GM19324 (cell line): ENCODE data around the gene TBX21.

Experiments
- ATAC-seq: cut with Tn5 transposase; IDR thresholded peaks from one replicate; pipeline ENCODE4 v1.9.1; 2021; ENCODE audit warnings: mild to moderate bottlenecking, moderate library complexity; ENCODE audit not compliant: unreplicated experiment, low FRiP score

Gene TBX21

GRCh38 chr17:47733047-47733673 is at the start of gene TBX21:
TSS of gene TBX21 (plus strand) at chr17:47733236. CDS start at chr17:47733455, 219 bp downstream.
- ATAC-seq: peak; percentile 55

DNA sequence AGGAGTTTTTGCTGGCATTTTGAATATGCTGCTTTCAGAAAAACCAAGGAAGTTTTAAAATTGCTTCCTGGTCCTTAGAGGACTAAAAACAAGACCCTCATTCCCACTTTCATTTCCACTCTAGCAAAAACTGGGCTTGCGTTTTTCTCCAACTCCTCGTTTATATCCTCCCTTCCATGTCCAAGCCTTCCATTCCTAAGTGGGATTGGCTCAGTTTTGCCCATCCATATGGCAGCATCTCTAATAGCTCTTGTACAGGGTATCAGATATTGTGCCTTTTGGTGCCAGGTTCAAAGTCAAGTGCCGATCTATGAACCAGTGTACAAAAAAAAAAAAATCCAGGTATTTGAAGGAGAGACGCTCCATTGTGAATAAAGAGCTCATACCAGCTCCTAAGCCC is 49.0 kb upstream of the TBX21 start:
- ATAC-seq: no peak

GRCh38 chr17:47684535-47685193 is 48.4 kb upstream of the TBX21 start:
- ATAC-seq: no peak

DNA sequence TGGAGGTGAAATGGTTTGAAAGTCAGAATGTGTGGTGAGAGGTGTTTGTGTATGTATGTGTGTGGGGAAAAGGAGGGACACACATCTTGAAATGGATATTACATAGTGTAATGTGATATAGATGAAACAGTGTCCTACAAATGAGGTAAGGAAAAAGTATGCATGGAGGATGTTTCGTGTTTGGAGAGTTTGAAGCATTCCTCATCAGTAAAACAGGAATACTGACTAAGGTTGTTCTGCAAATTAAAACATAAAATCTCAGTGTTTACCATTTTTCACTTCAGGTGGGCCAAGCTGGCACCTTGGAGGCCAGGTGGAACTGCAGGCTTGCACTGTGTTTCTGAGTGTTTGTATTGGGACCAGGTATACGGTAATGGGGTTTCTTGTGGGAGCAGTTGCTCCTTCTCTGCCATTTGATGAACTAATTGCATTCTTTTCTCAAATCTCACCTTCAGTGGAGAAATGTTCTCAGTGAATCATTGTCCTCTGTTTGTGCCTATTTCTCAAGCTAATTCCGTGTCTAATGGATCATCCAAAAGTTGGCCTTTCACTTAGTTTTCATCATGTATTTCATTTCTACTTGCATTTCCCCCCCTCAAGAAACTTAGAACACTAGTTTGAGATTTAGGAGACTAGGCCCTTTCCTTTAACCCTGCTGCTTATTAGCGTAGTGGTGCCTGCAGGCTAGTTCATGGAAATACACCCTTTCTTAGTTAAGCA is 47.3 kb upstream of the TBX21 start:
- ATAC-seq: no peak

DNA sequence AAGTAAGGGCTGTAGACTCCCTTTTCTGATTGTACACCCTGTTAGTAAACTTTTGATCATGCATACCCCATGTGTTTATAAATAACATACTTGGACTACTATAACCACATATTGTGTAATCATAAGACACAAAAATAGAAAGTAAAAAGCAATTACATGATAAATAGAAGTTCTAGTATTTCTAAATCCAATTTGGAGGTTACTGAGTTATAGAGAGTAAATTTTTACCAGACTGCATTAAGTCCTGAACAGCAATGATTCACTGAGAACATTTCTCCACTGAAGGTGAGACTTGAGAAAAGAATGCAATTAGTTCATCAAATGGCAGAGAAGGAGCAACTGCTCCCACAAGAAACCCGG is 46.8 kb upstream of the TBX21 start:
- no peak for ATAC-seq

- ATAC-seq: no peak
These were observed 46.2 kb upstream of the TBX21 start for GRCh38 chr17:47686664-47687327.

- no peak for ATAC-seq
These were observed 45.7 kb upstream of the TBX21 start for GRCh38 chr17:47687328-47687690.

DNA sequence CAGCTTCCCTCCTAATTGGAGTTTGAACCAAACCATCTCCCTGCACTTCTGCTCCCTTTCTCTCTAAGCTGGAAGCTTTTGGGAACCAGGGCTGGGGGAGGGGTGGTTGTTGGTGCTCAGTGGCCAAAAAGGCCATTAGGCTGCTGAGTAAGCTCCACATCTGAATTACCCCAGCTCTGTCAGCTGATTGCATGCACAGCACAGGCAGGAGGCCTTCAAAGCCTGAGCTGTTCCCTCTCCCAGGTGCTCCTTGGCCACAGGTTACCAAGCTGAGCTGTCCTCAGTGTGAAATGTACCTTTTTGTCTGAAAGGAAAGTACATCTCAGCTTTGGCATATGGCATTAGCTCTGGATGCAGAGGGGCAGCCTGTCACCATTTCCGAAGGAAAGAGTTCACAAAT is 45.3 kb upstream of the TBX21 start:
- ATAC-seq: no peak

DNA sequence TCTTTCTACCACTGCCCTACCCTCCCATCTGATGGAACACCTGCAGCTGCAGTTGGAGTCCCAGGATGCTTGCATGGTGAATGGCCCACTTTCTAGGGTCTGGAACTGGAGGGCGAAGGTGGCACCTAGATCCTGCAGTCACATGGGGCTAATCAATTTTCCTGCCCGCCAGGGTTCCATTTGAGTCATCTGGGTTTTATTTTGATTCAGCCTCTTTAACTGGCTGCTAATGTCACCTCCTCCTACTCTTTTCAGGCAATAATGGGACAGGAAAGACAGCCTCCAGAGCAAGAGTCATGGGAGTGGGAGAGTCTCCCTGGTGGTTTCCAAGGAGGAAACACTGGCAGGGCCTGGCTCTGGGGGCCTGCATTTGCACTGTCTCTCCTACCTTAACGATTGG is 42.9 kb upstream of the TBX21 start:
- no peak for ATAC-seq

DNA sequence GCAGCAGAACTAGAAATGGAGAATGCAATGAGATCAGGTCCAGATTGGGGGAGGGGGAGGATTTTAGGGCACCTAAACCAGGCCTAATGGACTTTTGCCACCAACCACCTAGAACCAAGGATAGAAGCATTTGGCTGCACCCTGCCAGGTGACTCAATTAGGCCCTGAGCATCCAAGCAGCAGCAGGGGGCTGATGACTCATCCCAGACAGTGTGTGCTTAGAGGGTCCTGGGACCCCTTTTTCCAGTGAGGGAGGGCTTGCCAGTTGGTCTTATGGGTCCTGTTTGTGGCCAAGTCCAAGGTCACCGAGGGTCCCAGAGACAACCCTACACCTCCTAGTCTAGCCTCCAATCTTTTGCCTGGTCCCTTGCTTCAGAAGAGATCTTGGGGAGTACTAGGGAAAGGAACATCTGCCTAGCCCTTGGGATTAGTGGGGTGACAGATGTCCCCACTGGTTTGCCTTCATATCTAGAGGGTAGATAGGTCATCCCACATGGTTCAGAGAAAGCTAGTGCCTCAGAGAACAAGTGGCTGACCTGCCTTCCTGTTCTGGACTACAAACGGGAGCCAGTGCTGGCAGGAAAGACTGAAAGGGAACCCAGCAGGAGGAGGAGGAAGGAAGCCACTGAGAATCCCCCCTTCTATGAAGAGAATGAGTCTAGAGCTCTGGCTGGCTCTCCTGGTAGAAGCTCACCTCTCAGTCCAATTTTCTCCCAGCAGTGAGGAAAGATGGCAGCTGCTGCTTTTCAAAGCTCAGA is 40.7 kb upstream of the TBX21 start:
- ATAC-seq: no peak

DNA sequence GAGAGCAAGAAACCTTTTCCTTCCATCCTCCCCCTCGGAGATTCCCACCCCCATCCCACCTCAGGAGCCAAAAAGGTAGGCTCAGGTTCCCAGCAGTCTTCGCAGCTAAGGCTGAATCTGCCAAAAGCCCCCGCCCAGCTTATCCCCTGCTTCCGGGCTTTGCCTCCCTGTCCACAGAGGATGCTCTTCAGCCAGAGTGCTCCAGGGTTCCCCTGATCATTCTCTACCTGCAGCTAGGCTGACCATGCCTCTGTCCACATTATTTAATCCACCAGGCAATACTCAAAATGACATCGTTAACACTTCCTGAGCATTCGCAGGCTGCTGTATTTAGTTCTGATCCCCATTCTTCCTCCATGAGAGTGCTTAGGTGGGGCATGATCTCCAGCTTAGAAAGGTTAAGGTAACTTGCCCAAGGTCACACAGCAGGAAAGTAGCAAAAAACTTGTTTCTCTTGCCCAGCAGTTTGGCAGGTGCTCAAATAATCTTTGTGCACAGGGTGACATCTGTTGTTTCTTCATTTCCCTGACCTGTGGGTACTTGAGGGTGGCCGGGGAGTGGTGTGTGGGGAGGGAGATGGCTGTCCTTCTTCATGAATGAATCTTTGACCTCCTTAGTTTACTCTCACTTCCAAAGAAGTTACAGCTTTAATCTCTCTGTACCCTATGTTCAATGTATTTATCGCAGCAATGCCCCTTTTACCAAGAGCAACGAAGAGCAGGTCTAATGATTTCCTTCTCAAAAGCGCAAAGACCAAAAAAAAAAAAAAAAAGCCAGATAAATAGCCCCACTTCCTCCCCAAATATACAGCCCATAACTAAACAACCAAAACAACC is 39.9 kb upstream of the TBX21 start:
- no peak for ATAC-seq

DNA sequence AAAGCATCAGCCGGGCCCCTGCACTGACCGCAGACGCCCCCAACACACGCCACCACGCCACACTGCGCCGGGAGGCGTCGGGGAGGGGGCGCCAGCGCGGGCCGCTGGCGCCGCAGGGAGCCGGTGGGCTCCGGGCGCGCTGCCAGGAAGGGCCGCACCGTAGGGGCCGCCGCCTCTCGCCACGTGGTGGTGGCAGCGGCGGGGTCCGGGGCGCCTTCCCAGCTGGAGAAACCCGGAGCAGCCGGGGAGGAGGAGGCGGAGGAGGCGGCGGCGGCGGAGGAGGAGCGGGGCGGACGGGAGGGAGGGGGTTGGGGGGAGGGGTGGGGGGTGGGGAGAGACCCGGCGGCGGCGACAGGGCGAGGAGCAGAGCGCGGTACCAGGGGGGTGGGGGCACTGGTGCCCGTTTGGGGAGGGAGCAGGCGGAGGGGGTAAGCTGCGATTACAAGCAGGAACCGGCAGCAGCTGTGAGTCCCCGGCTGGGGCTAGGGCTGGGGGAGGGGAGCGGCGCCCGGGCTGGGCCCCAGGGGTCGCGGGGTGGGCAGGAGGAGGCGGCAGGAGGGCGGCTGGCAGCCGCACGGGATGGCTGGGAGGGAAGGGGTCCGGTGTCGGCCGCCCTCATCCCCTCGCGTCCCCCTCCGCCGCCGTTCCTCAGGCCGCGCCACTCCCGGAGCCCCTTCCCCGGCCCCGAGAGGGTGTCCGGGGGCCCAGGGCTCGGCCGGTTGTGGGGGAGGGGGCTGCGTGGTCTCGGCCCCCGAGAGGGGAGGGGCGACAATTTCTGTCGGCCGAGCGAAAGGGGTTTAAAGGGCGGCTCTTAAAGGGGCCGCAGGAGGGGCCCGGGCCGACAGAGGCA is 39.1 kb upstream of the TBX21 start, which contains the start of gene TBKBP1:
Gene TBKBP1 (plus strand): TSS at position 431 of the 850 bp plus-strand sequence. CDS start 1,952 bp downstream, outside the sequence.
- ATAC-seq: no peak

DNA sequence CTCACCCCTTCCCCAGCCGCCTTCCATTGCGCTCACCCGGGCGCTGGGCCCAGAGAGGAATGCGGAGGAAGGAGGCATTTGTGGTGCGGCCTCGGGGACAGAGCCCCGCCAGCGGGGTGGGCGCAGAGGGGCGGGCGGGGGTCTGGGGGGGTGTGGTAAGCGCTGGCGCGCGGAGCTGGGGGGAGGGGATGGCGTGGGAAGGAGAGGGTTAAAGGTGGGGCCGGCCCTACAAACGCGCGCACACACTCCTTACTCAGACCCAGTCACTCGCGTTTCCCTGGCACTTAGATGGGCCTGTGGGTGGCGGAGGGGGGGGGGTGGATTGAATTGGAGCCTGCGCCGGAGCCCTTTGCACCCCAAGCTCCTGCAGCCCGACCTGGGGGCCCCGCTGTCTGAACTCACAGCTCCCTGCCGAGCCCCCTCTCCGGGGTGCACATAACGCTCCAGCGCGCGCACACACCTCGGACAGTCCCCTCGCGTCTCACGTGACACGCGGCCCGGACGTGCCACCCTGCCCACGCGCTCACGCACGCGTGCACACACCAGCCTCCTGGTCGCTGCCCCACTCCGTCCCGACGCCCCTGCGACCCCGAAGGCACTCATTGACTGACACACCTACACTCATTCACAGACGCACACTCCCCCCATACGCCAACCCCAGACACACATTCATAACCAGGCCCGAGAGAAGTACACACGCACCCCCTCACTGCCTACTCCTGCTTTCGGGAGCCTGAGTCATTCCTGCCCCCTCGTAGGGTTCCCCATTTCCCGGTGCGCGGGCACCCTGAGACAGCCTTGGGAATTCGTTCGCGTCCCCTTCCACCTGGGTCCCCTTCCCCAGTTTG is 38.2 kb upstream of the TBX21 start:
- no peak for ATAC-seq

- ATAC-seq: no peak
These were observed 37.3 kb upstream of the TBX21 start for GRCh38 chr17:47695429-47696376.

DNA sequence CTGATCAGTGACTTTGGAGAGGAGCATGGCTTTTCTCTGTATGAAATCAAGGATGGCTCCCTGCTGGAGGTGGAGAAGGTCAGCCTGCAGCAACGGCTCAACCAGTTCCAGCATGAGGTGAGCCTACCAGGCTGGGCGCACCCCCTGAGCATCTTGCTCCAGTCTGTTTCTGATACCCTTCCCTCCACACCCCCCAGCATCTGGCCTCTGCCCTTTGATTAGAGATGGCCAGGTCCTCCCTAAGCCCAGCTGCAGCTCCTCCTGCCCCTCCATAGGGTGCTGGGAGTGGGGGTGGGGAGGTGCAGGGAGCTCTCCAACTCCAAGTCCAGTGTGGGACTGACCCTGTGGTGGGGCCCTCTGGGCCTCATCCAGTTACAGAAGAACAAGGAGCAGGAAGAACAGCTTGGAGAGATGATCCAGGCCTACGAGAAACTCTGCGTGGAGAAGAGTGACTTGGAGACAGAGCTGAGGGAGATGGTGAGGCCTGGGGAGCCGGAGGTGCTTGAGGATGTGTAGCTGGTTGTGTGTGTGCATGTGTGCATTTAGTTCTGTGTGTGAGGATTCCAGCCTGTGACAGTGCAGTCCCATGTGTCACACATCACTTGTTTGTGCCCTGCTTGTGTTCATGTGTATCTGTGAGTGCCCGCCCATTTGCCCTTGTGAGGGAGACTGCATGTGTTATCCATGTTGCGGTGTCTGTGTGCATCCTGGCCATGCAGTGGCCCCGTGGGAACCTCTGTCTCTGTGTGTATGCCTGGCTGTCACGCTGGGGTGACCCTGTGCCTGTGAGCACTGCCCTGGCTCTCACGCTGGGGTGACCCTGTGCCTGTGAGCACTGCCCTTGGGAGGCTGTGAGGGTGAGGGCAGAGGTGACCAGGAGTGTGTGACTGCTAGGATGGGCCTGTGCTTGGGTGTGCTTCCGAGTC is 36.1 kb upstream of the TBX21 start:
- no peak for ATAC-seq
